22Rv1 (cell line): Measurements from ENCODE around the gene TIMM9.

ENCODE experiments used
- H3K27ac ChIP-seq: fragments of 450-650 bp; 2 replicates; pipeline ENCODE4 v1.5.1; 2017
- ZFX ChIP-seq: fragments of 450-650 bp; IDR thresholded peaks from 2 replicates; pipeline ENCODE4 v1.6.1; 2017; ENCODE audit warnings: antibody characterized with exemption, borderline replicate concordance
- TF ChIP-seq, protein P1 (sequence below): fragments of 450-650 bp; IDR thresholded peaks from 2 replicates; pipeline ENCODE4 v1.5.1; 2017; ENCODE audit warnings: mild to moderate bottlenecking

Gene TIMM9

DNA sequence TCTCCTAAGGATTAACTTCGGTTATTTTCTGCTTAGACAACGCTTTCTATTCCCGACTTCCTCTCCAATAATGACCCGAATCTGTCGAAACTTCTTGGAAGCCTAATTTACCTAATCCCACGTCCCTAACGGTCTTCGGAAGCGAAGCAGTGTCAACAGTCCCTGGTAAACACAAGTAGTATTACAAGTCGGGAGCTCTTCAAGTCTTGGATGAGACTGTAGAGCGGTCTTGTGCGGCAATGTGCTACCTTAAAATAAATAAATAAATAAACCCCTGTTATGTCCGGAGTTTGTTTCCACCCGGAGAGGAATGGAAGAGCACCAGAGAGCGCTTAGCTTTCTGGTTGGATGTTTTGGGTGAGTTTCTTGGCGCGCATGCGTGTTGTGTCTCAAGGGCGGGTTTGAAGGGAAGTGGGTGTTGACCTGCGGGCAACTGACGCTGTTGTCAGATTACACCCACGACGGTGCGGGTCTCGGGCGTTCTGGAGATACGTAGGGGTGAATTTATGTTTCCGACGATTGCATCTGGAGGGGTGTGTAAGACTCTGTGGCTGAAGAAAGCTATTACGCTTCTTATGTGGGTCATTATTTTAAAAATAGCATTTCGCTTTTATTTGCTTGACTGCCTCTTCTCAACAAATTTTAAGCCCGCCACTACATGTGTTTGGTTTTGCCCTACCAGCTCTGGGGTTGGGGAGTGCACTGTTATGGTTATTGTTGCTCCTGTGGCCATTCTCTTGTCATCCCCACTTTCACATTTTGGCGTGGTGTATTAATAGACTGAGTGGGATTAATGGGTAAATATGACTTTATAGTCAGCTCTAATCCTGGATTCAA is at the start of gene TIMM9, which contains the start of gene KIAA0586:
TSS of gene TIMM9 (minus strand) at position 251 of the 837 bp plus-strand sequence. CDS start 15,586 bp downstream, outside the sequence.
TSS of gene KIAA0586 (plus strand) at position 439 of the 837 bp plus-strand sequence. CDS start 546 bp downstream, outside the sequence.
- peak within 1 kb of the TSS; percentile 91 for H3K27ac ChIP-seq
- TF ChIP-seq ZFX: no peak
- TF ChIP-seq, protein P1, sequence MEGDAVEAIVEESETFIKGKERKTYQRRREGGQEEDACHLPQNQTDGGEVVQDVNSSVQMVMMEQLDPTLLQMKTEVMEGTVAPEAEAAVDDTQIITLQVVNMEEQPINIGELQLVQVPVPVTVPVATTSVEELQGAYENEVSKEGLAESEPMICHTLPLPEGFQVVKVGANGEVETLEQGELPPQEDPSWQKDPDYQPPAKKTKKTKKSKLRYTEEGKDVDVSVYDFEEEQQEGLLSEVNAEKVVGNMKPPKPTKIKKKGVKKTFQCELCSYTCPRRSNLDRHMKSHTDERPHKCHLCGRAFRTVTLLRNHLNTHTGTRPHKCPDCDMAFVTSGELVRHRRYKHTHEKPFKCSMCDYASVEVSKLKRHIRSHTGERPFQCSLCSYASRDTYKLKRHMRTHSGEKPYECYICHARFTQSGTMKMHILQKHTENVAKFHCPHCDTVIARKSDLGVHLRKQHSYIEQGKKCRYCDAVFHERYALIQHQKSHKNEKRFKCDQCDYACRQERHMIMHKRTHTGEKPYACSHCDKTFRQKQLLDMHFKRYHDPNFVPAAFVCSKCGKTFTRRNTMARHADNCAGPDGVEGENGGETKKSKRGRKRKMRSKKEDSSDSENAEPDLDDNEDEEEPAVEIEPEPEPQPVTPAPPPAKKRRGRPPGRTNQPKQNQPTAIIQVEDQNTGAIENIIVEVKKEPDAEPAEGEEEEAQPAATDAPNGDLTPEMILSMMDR: no peak

DNA sequence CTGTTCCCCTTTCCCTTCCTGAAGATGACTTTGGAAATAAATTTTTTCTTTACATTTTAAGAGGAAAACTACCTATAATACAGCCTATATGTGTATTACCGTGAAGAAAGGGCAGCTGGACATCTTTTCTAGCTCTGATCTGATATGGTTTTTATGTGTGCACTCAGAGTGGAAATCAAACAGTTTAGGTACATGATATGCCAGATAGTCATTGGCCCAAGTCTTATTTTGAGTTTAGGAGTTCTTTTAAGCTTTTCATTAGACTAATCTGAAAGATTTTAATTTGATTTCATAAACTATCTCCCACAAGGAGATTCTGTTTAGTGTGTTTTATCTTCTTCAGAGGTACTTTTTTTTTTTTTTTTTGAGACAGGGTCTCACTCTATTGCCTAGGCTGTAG is 49.0 kb upstream of the TIMM9 start:
- H3K27ac ChIP-seq: no peak overlapping the region

DNA sequence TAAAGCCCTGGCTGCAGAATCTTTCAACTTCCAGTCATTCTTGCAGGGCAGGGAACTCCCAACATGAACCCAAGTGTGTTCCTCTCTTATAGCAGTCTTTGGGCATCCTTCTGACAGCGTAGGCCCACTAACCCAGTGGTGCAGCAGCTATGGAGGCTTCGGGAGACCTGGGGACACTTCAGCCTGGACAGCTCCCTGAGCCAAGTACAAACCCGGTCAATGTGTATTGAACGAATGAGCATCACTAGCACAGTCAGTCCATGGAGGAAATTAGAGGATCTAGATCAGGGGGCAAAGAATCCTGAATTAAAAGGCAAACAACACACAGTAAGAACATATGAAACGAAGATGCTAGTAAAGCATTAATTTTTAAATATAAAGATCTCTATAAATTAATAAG is 42.0 kb upstream of the TIMM9 start:
- H3K27ac ChIP-seq: no peak overlapping the region
- no peak for TF ChIP-seq ZFX
- TF ChIP-seq, protein P1: no peak

More for the DNA sequence above, 49.0 kb upstream of the TIMM9 start:
- no peak for TF ChIP-seq ZFX
- TF ChIP-seq, protein P1: no peak

- no peak overlapping the region for H3K27ac ChIP-seq
- TF ChIP-seq, protein P1: 0 out of 2 replicates have a peak, but pooled peaks have one; percentile 12
- TF ChIP-seq ZFX: no peak
Measured at GRCh38 chr14:58467575-58467974, 40.2 kb upstream of the TIMM9 start.

- TF ChIP-seq ZFX: no peak
- TF ChIP-seq, protein P1: no peak
- no peak overlapping the region for H3K27ac ChIP-seq
Measured at GRCh38 chr14:58466459-58466858, 39.1 kb upstream of the TIMM9 start.

GRCh38 chr14:58465421-58465820 is 38.1 kb upstream of the TIMM9 start:
- TF ChIP-seq, protein P1: no peak
- no peak overlapping the region for H3K27ac ChIP-seq

- no peak for TF ChIP-seq ZFX
- TF ChIP-seq, protein P1: no peak
- H3K27ac ChIP-seq: no peak overlapping the region
Measured at GRCh38 chr14:58464652-58465051, 37.3 kb upstream of the TIMM9 start.
